WTC11 (cell line): ENCODE measurements around the gene EGFL8. TPM values are rescaled to one million over a fixed set of nuclear protein-coding genes. Genes with fewer than 3 reads are reported as not detected.
A peak's percentile ranks its signal among the peaks of the same experiment; 100 is the strongest.

Experiments
- AFF4 ChIP-seq: sonication (generic); formaldehyde crosslinking; IDR thresholded peaks from 2 replicates; pipeline ENCODE4 v1.8.1; 2023; ENCODE audit warnings: mild to moderate bottlenecking, missing genetic modification reagents, borderline replicate concordance
- ATF1 ChIP-seq: sonication (generic); formaldehyde crosslinking; IDR thresholded peaks from 2 replicates; pipeline ENCODE4 v1.8.1; 2023; ENCODE audit warnings: mild to moderate bottlenecking, moderate library complexity, missing genetic modification reagents
- E2F4 ChIP-seq: sonication (generic); formaldehyde crosslinking; IDR thresholded peaks from 2 replicates; pipeline ENCODE4 v1.8.1; 2022; ENCODE audit warnings: low read depth, mild to moderate bottlenecking, moderate library complexity, missing genetic modification reagents, borderline replicate concordance
- ERG ChIP-seq: fragments of 250-450 bp; sonication (Bioruptor Pico); IDR thresholded peaks from 2 replicates; pipeline ENCODE4 v1.8.0; 2021; ENCODE audit warnings: mild to moderate bottlenecking
- FOXK1 ChIP-seq: sonication (generic); formaldehyde crosslinking; IDR thresholded peaks from 2 replicates; pipeline ENCODE4 v1.8.0; 2022; ENCODE audit warnings: mild to moderate bottlenecking, moderate library complexity, missing genetic modification reagents
- FOXP1 ChIP-seq: sonication (generic); formaldehyde crosslinking; IDR thresholded peaks from 2 replicates; pipeline ENCODE4 v1.8.0; 2022; ENCODE audit warnings: missing genetic modification reagents, mild to moderate bottlenecking, moderate library complexity, borderline replicate concordance
- HMGXB4 ChIP-seq: sonication (generic); formaldehyde crosslinking; IDR thresholded peaks from 2 replicates; pipeline ENCODE4 v1.8.1; 2023; ENCODE audit warnings: mild to moderate bottlenecking, moderate library complexity, missing genetic modification reagents
- IRF2 ChIP-seq: sonication (generic); formaldehyde crosslinking; IDR thresholded peaks from 2 replicates; pipeline ENCODE4 v1.8.0; 2022; ENCODE audit warnings: low read depth, missing genetic modification reagents, borderline replicate concordance
- JAZF1 ChIP-seq: fragments of 250-450 bp; sonication (Bioruptor Pico); IDR thresholded peaks from 2 replicates; pipeline ENCODE4 v1.9.0; 2021; ENCODE audit warnings: moderate library complexity, mild to moderate bottlenecking, inconsistent platforms
- NFYB ChIP-seq: sonication (generic); formaldehyde crosslinking; conservative IDR thresholded peaks from 2 replicates; pipeline ENCODE4 v1.8.0; 2022; ENCODE audit warnings: low read depth, missing genetic modification reagents
- NR2C2 ChIP-seq: sonication (generic); formaldehyde crosslinking; IDR thresholded peaks from 2 replicates; pipeline ENCODE4 v1.8.0; 2022; ENCODE audit warnings: mild to moderate bottlenecking, missing genetic modification reagents
- SMAD4 ChIP-seq: sonication (generic); formaldehyde crosslinking; IDR thresholded peaks from 2 replicates; pipeline ENCODE4 v1.8.0; 2022; ENCODE audit warnings: mild to moderate bottlenecking, missing genetic modification reagents
- SOX15 ChIP-seq: fragments of 250-450 bp; sonication (Bioruptor Pico); IDR thresholded peaks from 2 replicates; pipeline ENCODE4 v1.9.0; 2021; ENCODE audit warnings: mild to moderate bottlenecking
- TEAD1 ChIP-seq: sonication (generic); formaldehyde crosslinking; IDR thresholded peaks from 2 replicates; pipeline ENCODE4 v1.8.0; 2022; ENCODE audit warnings: mild to moderate bottlenecking, missing genetic modification reagents
- ZNF232 ChIP-seq: sonication (generic); formaldehyde crosslinking; IDR thresholded peaks from 2 replicates; pipeline ENCODE4 v1.8.0; 2022; ENCODE audit warnings: mild to moderate bottlenecking, missing genetic modification reagents
- ZNF671 ChIP-seq: fragments of 250-450 bp; sonication (Bioruptor Pico); IDR thresholded peaks from 2 replicates; pipeline ENCODE4 v1.8.0; 2021; ENCODE audit warnings: mild to moderate bottlenecking
- total RNA-seq: library from RNA; stranded (reverse); gene quantifications from 3 replicates; pipeline ENCODE4 v1.2.3, GENCODE V29; 2021
- TF ChIP-seq, protein P1 (sequence below): sonication (generic); formaldehyde crosslinking; IDR thresholded peaks from 2 replicates; pipeline ENCODE4 v1.8.1; 2022; ENCODE audit warnings: low read depth, missing genetic modification reagents, borderline replicate concordance
- TF ChIP-seq, protein P2 (sequence below): fragments of 250-450 bp; sonication (Bioruptor Pico); IDR thresholded peaks from 2 replicates; pipeline ENCODE4 v1.9.0; 2021; ENCODE audit warnings: mild to moderate bottlenecking, borderline replicate concordance
- TF ChIP-seq, protein P3 (sequence below): sonication (generic); formaldehyde crosslinking; IDR thresholded peaks from 2 replicates; pipeline ENCODE4 v1.8.0; 2022; ENCODE audit warnings: missing genetic modification reagents

EGFL8 gene
- total RNA-seq, 1 experiment from 2014 or later, result 17.5 TPM

DNA sequence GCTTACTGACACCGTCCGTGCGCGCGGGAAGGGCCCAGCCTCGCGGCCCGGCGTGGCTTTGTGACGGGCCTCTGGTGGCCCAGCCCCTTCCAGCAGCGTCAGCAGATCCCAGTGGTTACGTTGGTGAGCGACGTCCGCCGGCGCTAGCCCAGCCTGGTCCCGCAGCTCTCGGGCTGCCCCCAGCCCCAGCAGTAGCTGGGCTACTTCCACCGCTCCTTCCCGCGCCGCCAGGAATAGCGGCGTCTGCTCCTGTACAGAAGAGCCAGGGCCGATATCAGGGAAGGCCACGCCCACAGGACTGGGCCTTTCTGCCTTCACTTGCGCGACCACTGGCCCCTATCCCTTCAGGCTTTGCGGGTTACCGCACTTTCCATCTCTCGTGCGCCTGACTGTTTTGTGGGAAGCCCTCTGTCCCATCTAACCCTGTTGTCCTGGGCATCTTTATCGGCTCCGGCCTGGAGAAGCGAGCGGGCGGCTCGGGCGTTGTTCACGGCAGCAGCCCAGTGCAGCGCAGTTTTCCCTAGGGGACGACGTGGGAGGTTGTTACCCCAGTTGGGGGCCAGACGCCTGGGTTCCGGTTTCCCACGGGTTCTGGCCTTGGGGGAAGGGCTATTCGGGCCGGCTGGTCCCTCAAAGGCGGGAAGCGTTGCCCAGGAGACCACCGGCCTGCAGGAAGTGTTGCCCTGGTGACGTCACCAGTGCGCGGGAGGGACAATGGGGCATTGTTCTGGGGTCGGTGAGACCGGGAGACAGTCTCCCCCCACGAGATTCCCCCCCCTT, 31.7 kb downstream of the EGFL8 start (continued):
- peak; percentile 87; the same call in 1 of the 2 replicates for TF ChIP-seq ATF1
- TF ChIP-seq SOX15 (CRISPR knock-in tag), result no peak
- TF ChIP-seq HMGXB4 (CRISPR knock-in tag), result no peak; the same call in 1 of the 2 replicates
- TF ChIP-seq E2F4 (CRISPR knock-in tag), result peak; percentile 83; the same call in 1 of the 2 replicates
- no peak for TF ChIP-seq IRF2
- TF ChIP-seq JAZF1 (CRISPR knock-in tag), result no peak
- no peak for TF ChIP-seq ZNF671 (CRISPR knock-in tag)
- 0 out of 2 replicates have a peak, but pooled peaks have one; percentile 42 for TF ChIP-seq NR2C2 (CRISPR knock-in tag)
- TF ChIP-seq, protein P1, sequence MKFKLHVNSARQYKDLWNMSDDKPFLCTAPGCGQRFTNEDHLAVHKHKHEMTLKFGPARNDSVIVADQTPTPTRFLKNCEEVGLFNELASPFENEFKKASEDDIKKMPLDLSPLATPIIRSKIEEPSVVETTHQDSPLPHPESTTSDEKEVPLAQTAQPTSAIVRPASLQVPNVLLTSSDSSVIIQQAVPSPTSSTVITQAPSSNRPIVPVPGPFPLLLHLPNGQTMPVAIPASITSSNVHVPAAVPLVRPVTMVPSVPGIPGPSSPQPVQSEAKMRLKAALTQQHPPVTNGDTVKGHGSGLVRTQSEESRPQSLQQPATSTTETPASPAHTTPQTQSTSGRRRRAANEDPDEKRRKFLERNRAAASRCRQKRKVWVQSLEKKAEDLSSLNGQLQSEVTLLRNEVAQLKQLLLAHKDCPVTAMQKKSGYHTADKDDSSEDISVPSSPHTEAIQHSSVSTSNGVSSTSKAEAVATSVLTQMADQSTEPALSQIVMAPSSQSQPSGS (CRISPR knock-in tag), result peak; percentile 11; the same call in 1 of the 2 replicates
- TF ChIP-seq FOXP1 (CRISPR knock-in tag), result peak; percentile 72
- no peak for TF ChIP-seq NFYB
- TF ChIP-seq, protein P2, sequence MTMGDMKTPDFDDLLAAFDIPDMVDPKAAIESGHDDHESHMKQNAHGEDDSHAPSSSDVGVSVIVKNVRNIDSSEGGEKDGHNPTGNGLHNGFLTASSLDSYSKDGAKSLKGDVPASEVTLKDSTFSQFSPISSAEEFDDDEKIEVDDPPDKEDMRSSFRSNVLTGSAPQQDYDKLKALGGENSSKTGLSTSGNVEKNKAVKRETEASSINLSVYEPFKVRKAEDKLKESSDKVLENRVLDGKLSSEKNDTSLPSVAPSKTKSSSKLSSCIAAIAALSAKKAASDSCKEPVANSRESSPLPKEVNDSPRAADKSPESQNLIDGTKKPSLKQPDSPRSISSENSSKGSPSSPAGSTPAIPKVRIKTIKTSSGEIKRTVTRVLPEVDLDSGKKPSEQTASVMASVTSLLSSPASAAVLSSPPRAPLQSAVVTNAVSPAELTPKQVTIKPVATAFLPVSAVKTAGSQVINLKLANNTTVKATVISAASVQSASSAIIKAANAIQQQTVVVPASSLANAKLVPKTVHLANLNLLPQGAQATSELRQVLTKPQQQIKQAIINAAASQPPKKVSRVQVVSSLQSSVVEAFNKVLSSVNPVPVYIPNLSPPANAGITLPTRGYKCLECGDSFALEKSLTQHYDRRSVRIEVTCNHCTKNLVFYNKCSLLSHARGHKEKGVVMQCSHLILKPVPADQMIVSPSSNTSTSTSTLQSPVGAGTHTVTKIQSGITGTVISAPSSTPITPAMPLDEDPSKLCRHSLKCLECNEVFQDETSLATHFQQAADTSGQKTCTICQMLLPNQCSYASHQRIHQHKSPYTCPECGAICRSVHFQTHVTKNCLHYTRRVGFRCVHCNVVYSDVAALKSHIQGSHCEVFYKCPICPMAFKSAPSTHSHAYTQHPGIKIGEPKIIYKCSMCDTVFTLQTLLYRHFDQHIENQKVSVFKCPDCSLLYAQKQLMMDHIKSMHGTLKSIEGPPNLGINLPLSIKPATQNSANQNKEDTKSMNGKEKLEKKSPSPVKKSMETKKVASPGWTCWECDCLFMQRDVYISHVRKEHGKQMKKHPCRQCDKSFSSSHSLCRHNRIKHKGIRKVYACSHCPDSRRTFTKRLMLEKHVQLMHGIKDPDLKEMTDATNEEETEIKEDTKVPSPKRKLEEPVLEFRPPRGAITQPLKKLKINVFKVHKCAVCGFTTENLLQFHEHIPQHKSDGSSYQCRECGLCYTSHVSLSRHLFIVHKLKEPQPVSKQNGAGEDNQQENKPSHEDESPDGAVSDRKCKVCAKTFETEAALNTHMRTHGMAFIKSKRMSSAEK (CRISPR knock-in tag), result peak; percentile 80; the same call in 1 of the 2 replicates
- peak; percentile 87 for TF ChIP-seq FOXK1 (CRISPR knock-in tag)
- TF ChIP-seq AFF4 (CRISPR knock-in tag), result peak; percentile 49; the same call in 1 of the 2 replicates
- TF ChIP-seq ERG (CRISPR knock-in tag), result no peak
- TF ChIP-seq, protein P3, sequence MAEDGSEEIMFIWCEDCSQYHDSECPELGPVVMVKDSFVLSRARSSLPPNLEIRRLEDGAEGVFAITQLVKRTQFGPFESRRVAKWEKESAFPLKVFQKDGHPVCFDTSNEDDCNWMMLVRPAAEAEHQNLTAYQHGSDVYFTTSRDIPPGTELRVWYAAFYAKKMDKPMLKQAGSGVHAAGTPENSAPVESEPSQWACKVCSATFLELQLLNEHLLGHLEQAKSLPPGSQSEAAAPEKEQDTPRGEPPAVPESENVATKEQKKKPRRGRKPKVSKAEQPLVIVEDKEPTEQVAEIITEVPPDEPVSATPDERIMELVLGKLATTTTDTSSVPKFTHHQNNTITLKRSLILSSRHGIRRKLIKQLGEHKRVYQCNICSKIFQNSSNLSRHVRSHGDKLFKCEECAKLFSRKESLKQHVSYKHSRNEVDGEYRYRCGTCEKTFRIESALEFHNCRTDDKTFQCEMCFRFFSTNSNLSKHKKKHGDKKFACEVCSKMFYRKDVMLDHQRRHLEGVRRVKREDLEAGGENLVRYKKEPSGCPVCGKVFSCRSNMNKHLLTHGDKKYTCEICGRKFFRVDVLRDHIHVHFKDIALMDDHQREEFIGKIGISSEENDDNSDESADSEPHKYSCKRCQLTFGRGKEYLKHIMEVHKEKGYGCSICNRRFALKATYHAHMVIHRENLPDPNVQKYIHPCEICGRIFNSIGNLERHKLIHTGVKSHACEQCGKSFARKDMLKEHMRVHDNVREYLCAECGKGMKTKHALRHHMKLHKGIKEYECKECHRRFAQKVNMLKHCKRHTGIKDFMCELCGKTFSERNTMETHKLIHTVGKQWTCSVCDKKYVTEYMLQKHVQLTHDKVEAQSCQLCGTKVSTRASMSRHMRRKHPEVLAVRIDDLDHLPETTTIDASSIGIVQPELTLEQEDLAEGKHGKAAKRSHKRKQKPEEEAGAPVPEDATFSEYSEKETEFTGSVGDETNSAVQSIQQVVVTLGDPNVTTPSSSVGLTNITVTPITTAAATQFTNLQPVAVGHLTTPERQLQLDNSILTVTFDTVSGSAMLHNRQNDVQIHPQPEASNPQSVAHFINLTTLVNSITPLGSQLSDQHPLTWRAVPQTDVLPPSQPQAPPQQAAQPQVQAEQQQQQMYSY (CRISPR knock-in tag), result no peak
- TF ChIP-seq SMAD4 (CRISPR knock-in tag), result 0 out of 2 replicates have a peak, but pooled peaks have one; percentile 27
- no peak for TF ChIP-seq ZNF232
- no peak for TF ChIP-seq TEAD1 (CRISPR knock-in tag)
